Activated CD4-positive, alpha-beta T cell treated with anti-CD3 and anti-CD28 coated beads, Interleukin-2, Interleukin-6, amounts not matched to agents 100 ng/mL and 50 ng/mL, durations not matched to agents 16 hours and 8 hours (primary cell): ENCODE measurements around the gene RIMS4.

ENCODE experiments used
- DNase-seq: peaks from one replicate; pipeline ENCODE4 v3.0.0-alpha.2; 2020

RIMS4 gene

DNA sequence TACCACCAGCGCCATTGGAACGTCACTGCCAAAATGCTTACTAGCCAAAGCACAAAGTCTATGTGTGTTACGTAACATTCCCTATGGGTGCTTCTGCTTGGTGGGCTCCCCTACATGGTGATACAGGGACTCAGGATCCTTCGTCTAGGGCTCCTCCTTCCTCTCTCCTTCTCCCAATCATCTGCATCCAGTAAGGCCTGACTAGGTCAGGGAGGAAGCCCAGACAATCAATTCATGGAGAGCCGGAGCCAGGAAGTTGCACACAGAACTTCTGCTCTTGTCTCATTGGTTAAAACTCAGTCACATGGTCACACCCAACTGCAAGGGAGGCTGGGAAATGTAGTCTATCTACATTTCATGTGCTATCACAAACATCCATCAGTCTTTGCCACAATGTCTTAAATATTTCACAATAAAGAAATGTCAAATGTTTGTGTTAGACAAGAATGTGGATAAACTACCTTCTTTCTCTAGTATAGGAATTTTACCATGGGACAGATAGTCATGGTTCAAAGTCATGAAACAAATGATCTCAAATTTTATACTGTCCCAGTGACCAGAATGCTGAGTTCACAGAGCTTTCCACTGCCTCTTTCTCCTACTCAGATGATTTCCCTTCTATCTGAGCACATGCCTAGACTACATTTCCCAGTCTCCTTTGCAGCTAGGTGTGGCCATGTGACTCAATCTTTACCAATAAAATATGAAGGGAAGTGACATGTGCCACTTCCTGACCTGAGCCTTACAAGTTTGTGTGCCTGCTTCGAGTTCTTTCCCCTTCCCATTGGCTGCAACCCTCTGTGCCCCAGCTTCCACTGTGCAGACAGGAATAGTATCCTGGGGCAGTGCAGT lies 74.0 kb downstream of the RIMS4 start:
- DNase-seq, result peak; percentile 64

DNA sequence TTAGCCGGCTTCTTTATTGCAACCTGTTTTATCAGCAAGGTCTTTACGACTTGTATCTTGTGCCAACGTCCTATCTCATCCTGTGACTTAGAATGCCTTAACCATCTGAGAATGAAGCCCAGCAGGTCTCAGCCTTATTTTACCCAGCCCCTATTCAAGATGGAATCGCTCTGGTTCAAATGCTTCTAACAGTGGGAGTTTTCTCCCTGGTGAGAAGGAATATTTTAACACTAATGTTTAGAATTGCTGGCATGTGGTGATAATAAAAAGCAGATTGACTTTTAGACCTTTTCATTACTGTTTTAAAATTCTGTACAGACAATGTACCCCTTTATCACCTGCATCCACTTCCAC lies 74.6 kb downstream of the RIMS4 start:
- DNase-seq, result no peak

DNA sequence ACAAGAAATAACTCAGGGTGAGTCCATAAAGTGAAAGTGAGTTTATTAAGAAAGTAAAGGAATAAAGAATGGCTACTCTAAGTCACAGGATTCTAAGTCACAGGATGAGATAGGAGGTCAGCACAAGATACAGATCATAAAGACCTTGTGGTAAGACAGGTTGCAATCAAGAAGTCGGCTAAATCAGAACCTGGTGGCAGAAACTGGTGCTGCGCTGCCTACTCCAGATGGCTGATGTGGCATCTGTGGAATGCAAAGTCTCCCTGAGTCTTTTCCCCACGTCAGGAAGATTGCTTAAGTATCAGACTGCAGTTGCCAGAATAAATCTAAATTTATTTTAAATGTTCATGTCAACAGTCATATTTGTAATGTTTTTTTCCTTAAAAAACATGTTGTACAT lies 75.4 kb downstream of the RIMS4 start:
- no peak for DNase-seq

DNA sequence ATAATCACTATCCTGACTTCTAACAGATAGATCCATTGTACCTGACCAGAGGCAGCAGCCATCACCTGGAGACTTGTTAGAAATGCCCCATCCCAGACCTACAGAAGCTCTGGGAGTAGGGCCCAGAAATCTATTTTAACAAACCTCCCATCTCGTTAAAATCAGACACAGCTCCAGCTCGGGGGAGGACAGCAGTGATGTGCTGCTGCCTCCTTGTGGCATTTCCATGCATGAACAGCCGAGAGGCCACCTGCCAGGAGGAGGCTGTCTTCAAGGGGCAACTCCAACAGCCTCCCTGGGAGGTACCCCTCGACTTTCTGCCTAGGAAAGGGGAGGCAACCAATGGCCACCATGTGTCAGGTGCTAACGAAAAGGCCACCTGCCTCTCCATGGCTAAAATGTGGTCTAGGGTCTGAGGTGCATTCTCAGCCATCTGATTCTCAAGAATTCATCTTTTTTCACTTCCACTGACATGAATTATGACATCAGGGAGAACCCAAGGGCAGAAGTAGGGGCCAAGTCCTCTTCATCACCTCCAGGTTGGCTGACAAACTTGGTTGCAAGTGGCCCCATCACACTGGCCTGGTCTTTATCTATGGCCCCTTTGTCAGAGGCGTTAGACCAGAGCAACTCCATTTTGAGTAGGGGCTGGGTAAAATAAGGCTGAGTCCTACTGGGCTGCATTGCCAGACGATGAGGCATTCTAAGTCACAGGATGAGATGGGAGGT lies 76.8 kb downstream of the RIMS4 start:
- peak; percentile 69 for DNase-seq

DNA sequence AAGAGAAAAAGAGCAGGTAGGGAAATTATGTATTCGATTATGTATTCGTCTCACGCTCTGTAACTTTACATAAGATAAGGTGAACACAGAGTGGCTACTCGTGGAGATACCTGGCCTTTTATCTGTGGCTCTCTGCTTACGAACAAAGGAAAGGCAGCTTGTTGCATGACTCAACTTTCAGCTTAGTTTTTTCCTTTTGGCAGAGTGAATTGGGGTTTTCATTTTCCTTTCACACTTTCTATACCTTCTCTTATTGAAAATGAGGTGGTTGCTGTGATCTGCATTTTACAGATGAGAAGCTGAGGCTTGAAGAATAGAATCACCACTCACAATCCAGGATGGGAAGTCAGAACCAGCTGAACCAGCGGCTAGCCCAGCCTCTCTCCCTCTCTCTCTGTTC lies 78.0 kb downstream of the RIMS4 start:
- DNase-seq, result no peak

DNA sequence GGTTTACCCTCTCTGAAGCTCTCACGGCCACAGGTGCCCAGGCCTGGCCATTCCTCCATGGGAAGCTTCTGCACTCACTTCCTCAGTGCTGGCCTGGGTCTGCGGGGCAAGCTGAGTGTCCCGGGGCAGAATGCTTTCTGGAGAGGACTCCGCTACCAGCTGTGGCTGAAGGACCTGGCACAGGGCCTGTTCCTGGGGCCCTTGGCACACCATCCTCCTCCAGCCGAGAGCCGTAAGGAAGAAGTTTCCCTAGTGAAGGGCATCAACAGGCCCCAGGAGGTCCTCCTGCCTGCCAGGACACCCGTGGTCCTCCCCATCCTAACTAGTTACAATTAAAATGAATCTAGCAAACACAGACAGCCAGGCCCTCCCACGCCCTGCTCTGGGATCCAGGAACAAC lies 78.7 kb downstream of the RIMS4 start:
- no peak for DNase-seq

DNA sequence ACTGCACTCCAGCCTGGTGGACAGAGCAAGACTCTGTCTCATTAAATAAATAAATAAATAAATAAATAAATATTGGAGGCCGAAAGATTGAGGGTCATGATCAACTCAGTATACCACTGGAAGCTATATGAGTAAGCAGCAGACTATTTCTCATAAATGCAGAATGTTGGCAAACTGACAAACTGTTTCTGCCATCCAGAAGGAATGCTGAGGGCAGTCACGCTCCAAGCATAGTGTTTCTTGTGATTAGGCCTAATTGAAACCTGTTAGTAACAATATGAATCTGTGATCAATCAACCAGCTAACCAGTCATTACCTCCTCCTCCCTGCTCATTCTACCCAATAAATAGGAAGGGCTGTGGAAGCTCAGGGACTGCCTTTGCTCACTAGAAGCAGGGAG lies 79.9 kb downstream of the RIMS4 start:
- no peak for DNase-seq

DNA sequence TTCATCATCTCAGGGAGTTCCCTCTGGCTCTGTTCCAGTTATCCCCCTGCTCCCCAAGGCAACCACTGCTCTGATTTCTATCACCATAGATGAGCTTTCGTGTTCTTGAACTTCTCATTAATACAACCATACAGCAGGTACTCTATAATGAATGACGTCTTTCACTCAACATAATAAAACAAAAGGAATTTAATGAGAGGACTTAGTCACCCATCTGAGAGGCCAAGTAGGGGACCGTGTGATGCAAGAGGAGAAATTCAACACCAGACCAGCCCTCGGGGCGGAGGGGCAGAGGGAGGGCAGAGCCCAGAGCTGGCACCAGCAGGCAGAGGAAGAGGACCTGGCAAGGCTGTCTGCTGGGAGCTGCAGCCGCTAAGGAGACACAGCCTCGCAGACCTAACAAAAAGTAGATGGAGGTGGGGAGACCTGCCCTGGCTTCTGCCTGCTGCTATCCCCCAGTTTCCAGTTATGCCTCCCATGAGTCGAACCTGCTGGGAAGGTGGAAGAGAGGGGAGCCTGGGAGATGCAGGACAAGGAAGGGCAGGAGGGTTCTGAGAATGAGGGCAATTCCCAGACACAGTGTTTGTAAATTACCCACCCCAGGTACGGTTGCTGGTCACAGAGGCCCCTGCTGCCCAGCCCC lies 81.4 kb downstream of the RIMS4 start:
- DNase-seq, result no peak

DNA sequence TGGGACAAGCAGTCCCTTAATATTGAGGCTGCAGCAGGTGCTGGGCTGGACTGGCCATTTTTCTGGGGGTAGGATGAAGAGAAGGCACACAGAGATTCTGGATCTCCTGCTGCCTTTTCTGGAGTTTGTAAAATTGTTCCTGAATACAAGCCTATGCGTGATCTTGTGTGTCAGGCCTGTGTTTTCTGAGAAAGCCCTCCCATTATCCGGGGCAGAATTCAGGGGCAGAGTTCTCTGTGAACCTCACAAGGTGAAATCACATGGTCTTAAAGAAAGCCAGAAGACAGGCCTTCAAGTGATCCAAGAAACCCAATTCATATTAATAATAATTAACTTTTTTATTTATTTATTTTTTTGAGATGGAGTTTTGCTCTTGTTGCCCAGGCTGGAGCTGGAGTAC lies 82.7 kb downstream of the RIMS4 start:
- DNase-seq, result no peak

DNA sequence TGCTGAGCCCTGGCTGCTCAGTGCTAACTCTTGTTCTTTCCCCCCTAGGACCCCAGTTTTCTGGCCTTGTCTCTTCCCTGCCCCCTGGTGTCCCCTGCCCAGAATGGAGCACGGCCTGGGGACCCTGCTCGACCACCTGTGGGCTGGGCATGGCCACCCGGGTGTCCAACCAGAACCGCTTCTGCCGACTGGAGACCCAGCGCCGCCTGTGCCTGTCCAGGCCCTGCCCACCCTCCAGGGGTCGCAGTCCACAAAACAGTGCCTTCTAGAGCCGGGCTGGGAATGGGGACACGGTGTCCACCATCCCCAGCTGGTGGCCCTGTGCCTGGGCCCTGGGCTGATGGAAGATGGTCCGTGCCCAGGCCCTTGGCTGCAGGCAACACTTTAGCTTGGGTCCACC lies 83.3 kb downstream of the RIMS4 start:
- DNase-seq, result no peak

DNA sequence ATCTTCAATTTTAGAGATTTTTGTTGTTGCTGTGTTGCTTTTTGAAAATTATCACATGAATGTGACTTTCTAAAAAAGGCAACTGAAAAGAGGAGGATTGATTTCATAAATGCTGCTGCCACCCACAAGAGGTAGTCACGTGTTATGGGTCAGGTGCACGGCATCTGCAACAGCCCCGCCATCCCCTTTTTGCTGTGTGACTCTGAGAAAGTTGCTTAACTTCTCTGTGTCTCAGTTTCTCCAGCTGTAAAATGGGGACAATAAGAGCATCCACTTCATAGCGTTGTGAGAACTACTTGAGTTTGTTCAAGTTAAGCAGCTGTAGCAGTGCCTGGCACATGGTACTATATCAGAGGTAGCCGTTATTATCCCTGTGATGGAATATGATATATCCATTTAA lies 84.5 kb downstream of the RIMS4 start:
- DNase-seq, result no peak

DNA sequence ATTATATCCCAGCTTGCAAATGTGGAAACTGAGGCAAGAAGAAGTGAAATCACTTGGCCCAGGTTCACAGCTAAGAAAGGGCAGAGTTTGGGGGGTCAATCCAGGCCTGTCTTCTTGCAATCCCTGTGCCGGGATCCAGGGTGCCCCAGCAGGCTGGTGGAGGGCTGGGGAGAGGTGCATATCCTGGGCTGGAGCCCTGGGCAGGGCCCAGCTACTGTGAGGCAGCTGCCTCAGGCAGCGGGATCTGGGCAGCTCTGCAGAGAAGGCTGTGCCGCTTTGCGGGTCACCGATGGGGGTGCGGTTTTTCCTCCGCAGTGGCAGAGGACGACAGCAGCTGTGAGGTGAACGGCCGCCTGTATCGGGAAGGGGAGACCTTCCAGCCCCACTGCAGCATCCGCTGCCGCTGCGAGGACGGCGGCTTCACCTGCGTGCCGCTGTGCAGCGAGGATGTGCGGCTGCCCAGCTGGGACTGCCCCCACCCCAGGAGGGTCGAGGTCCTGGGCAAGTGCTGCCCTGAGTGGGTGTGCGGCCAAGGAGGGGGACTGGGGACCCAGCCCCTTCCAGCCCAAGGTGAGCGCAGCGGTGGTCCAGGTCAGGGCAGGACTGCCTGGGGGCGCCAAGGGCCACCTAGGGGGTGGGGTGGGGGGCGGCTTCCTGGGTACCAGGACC lies 85.8 kb downstream of the RIMS4 start:
- DNase-seq, result no peak

DNA sequence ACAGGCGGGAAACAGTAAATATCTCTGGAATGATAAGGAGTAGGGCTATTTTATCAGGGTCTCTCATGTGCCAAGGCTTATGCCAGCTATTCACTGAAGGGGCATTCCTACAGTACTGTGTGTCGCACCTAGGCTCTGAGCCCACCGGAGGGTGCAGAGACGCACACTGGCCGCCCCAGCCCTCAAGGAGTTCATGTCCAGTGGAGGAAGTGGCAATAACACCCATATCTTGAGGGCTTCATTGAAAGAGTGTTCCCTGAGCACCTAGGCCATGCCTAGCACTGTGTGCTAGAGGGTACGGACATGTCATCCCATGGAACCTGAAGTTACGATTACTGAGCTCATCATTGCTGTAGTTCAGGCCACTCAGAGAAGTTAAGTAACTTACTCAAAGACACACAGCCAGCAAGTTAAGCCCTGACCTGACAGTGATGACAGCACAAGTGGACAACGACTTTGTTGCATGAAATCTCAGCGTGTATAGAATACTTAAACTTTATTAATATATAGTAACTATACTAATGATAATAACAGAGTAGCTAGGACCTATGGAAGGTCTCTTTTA lies 86.5 kb downstream of the RIMS4 start:
- no peak for DNase-seq

DNA sequence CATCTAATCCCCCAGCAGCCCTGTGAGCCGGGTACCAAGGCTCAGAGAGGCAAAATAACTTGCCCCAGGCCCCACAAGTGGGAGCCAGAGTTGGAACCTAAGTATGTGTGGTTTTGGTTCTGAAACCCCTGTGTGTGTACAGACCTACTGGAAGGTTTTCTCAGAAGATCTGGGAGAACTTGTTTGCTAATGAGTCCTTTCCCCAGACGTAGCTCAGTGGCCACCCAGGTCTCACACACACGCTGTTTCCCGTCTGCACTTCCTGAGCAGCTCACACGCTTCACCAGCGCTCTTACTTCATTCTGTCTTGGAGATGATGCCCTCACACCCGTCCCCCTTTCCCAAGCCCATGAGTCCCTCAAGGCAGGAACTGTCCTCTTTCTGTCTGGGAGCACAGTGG lies 87.0 kb downstream of the RIMS4 start:
- DNase-seq, result no peak

DNA sequence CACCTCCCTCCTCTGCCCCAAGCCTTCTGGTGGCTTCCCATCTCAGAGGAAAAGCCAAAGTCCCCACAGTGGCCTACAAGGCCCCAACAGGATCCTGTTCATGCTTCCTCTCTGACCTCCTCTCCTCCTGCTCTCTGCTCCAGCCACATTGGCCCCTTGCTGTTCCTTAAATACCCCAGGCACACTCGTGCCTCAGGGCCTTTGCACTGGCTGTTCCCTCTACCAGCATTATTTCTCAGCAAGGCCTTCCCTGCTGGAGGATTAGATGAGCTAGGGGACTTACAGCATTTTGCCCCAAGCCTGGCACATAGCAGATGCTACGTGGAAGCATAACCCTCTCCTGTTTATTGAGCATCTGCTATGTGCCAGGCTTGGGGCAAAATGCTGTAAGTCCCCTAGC lies 87.4 kb downstream of the RIMS4 start:
- no peak for DNase-seq

DNA sequence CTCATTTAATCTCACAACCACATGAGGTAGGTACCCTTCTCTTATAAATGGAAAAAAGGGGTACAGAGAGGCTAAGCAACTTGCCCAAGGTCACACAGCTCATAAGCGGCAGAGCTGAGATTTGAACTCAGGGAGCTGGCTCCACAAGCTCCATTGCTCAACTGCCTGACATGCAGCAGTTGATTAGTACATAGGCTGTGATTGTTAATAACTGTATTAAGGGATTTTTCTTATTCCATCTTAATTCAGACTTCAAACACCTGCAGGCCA lies 88.6 kb downstream of the RIMS4 start:
- no peak for DNase-seq

DNA sequence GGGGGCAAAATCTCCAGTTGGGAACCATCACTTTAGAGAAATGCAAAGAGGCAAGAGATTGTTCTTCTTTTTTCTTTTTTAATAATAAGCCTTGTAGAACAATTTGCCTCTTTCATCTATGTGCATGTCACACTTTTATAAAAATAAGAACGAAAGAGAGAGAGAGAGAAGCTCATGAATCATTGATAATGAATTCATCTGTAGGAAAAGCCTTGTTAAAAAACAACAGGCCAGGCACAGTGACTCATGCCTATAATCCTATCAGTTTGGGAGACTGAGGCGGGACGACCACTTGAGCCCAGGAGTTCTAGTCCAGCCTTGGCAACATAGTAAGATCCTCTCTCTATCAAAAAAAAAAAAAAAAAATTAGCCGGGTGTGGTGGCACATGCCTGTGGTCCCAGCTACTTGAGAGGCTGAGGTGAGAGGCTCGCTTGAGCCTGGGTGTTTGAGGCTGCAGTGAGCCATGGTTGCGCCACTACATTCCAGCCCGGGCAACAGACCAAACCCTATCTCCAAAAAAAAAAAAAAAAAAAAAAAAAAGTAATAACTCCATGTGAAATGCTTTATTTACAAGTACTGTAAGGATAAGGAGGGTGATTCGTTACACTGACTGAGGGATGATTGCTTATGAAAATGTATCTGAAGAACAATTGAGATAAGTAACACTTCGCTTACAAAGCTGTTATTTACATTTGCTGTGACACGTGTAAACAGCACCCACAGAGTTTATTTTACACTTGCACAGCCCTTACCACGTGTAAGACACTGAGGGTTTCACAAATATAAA lies 89.2 kb downstream of the RIMS4 start:
- no peak for DNase-seq

DNA sequence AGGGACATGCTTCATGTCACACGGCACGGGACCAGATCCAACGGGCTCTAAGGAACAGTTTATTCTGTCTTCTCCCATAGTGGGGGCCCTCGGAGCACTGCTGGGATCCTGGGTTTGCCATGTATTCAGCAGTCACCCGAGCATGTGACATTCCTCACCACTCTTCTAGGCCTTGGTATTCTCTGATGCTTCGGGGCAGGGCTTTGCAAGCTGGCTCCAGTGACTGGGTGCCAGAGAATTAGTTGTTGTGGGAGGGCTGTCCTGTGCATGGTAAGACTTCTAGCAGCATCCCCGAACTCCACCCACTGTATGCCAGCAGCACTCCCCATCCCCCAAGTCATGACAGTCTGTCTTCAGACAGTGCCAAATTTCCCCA lies 89.7 kb downstream of the RIMS4 start:
- no peak for DNase-seq

DNA sequence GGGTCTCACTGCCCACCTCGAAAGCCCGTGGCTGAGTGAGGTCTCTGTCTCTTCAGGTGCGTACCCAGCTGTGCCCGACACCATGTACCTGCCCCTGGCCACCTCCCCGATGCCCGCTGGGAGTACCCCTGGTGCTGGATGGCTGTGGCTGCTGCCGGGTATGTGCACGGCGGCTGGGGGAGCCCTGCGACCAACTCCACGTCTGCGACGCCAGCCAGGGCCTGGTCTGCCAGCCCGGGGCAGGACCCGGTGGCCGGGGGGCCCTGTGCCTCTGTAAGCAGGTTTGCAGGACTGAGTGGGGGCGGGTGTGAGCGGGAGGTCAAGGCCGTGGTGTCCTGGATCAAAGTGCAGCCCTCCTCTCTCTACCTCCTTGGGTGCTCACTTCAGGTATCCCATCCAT lies 90.5 kb downstream of the RIMS4 start:
- no peak for DNase-seq

DNA sequence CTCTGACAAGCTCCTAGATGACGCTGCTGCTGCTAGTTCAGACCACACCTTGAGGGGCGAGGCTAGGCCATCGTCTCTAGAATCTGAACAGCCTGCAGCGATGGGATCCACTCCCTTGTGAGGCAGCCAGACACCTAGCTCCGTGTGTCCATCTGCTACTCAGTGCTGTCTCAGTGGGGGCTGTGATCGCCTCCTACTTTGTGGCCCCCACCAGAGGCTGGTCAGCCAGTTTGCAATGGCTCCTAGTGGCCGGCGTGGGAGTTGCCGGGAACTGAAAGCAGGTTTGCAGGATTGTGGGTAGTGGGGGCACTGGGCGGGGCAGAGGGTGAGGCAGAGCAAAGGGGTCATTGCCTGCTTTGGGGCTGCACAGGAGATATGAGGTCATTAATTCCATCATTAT lies 92.4 kb downstream of the RIMS4 start:
- no peak for DNase-seq

DNA sequence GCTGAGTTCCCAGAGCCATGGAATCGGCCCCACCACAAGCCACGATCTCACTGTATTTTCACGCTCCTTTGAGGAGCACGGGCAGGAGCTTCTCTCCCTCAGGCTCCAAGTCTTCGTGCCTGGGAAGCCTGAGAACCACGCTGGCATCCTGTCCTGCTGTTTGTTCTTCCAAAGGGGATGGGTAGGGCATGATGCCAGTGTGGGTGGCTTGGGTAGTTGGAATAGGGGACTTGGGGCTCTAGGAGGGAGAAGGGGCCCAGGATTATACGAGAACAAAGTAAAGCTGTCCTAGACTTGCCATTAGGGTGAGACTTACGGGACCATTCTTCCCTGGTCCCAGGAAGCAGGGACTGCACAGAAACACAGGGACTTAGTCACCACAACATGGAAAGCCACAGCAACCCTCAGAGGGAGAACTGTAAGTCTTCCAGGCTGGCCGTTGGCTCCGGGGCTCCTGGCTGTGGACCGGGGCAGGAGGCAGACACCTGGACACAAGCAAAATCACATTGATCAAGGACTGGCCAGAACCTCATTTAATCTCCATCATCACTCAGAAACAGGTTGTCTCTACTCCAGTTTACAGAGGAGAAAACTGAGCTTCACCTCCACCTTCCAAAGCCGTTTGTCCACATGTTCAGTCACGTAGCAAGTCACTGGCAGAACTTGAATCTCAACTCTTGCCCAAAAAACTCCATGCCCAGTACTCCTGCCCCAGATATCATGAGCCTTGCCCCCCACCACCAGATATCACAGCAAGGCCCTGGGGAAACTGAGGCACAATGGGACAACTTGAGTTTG lies 93.8 kb downstream of the RIMS4 start:
- DNase-seq, result no peak
